Fibroblast of villous mesenchyme (primary cell): ENCODE results near the gene CTNND2. TPM values are rescaled to one million over a fixed set of nuclear protein-coding genes. Genes with fewer than 3 reads are reported as not detected.

Source experiments
- DNase-seq: peaks from one replicate; pipeline ENCODE4 v3.0.0-alpha.2; 2010; ENCODE audit warnings: low read depth
- H3K4me3 ChIP-seq: 2 replicates; pipeline ENCODE4 v1.5.1; 2011; ENCODE audit warnings: low read depth, mild to moderate bottlenecking, low read length
- CTCF ChIP-seq: IDR thresholded peaks from 2 replicates; pipeline ENCODE4 v1.5.1; 2012; ENCODE audit warnings: low read depth, mild to moderate bottlenecking, low read length; ENCODE audit not compliant: insufficient read depth
- total RNA-seq: library from RNA; depleted of rRNA; stranded (reverse); fragments of >200 nt; gene quantifications from 2 replicates; pipeline ENCODE4 v1.2.3, GENCODE V29; 2012

The CTNND2 gene
- total RNA-seq, 1 donor: not detected

DNA sequence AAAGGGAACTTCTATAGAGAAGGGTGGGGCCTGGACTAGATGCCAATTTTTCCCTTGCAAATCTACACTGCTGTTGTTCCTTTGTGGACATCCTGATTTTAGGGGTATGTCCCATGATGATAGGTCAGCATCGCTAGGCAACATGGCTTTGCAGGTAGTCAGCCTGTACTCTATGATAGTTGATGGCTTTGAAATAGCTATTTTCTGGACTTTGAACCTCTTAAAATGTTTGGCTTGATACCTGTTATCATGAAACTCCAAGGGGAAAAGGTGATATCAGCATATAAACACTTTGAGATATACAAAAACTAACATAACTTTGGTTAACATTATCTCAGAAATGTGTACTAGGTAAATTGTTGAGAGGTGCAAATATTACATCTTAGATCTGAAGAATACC lies 533.2 kb downstream of the CTNND2 start:
- no peak overlapping the region for H3K4me3 ChIP-seq
- TF ChIP-seq CTCF: no peak
- no peak for DNase-seq

DNA sequence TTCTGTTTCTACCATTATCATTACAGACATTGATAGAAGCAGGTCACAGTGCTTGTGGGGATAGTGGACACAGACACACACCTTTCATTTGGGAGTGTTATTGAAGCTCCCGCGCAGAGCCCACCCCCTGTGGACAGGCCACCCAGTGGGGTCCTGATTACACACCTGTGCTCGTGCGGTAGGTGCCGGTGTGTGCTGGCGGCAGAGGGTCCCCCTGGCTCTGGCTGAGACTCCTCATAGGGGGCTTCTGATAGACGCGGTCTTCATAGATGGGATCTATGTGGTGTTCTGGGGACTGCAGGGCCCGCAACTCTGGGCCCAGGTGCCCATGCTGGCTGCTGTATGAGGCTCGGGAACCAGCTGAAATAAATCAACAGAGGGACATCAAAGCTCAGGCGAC lies 539.7 kb downstream of the CTNND2 start:
- H3K4me3 ChIP-seq: no peak overlapping the region
- no peak for DNase-seq
- TF ChIP-seq CTCF: no peak

DNA sequence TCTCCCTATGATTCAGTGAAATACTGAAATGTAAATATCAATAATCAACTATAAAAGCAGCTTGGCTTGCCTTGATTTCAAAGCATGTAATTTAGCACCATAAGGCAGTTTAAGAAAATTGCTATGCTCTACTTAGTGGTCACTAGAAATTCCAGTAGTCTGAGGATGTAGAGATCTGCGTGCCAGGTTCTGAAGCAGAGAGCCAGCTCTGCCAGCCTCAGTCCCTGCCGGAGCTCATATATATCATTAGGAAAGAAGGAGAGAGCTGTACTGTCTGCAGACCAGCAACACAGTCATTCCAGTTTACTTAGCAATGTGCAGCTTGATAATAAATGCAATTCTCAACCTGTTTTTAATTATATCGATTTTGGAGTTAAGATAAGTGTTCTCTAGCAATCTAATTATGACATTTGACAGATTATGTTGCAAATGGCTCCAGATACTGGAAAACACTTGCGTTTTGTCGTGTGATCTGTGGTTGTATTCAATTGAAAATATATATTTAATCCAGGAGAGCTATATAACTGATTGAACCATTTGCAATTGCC lies 540.5 kb downstream of the CTNND2 start:
- H3K4me3 ChIP-seq: no peak overlapping the region
- DNase-seq: no peak
- TF ChIP-seq CTCF: no peak

DNA sequence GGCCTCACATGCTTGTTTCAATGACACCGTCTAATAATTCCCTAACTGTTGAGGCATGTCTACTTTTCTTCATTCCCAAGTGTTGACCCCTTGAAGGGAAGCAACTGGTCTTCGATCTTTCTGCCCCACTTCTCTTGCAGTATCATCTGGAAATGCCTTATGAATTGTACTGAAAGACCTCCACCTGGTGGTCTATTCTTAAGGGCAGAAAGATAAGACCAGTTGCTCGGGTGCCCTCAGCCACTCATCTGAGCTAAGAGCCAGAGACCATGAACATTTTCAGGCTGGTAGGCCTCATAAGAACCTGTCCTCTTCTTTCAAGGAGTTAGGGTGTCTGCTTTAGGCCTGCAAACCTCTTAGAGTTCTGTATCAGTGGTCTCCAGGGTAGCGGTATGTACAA lies 542.5 kb downstream of the CTNND2 start:
- H3K4me3 ChIP-seq: no peak overlapping the region
- DNase-seq: no peak
- TF ChIP-seq CTCF: no peak

- no peak for TF ChIP-seq CTCF
- no peak for DNase-seq
- H3K4me3 ChIP-seq: no peak overlapping the region
Observed at GRCh38 chr5:11357928-11358327, 546.3 kb downstream of the CTNND2 start.

GRCh38 chr5:11355491-11355890 lies 548.8 kb downstream of the CTNND2 start:
- TF ChIP-seq CTCF: no peak
- H3K4me3 ChIP-seq: no peak overlapping the region
- no peak for DNase-seq

DNA sequence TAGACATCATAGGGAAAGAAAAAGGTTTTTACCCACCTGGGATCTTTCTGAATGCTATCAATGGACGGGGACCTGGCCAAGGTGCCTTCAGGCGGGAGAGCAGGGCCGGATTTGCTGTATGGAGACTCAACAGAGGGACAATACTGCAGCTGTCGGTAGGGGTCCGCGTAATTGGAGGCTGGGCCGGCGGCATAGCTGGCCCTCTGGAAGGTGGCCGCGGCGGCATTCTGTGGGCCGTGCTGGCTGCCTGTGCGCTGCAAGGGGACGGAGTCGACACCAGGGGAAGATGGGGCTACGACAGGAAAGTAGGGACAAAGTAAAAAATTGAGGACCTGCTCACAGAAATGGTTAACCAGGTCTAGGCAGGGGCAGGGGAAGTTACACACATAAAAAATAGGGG lies 557.9 kb downstream of the CTNND2 start:
- no peak overlapping the region for H3K4me3 ChIP-seq
- TF ChIP-seq CTCF: no peak

More for the DNA sequence above, 557.9 kb downstream of the CTNND2 start:
- DNase-seq: no peak
